Neural cell (in vitro differentiated cells): Measurements from ENCODE around the gene ATP1A4. TPM values are rescaled to one million over a fixed set of nuclear protein-coding genes. Genes with fewer than 3 reads are reported as not detected.

ENCODE experiments used
- H2AFZ ChIP-seq: fragments of 200-600, 300-800 bp; sonication (generic), shearing (Covaris generic); 2 replicates; pipeline ENCODE4 v1.6.0; 2014; ENCODE audit warnings: low read depth, mild to moderate bottlenecking, antibody characterized with exemption, low read length, moderate library complexity
- H3F3A ChIP-seq: fragments of 200-600 bp; shearing (Covaris generic); 2 replicates; pipeline ENCODE4 v1.6.1; 2016; ENCODE audit warnings: mild to moderate bottlenecking, moderate library complexity, mixed read lengths, antibody characterized with exemption, low read length; ENCODE audit not compliant: insufficient read depth, poor library complexity, severe bottlenecking
- H3K27ac ChIP-seq: fragments of 200-600, 300-800 bp; sonication (generic), shearing (Covaris generic); 2 replicates; pipeline ENCODE4 v1.5.1; 2014; ENCODE audit warnings: mild to moderate bottlenecking, low read length, moderate library complexity
- H3K27me3 ChIP-seq: fragments of 300-800, 200-600 bp; sonication (generic), shearing (Covaris generic); 2 replicates; pipeline ENCODE4 v1.6.0; 2014; ENCODE audit warnings: mild to moderate bottlenecking, low read depth, low read length, moderate library complexity; ENCODE audit not compliant: insufficient read depth
- H3K36me3 ChIP-seq: fragments of 300-800, 200-600 bp; sonication (generic), shearing (Covaris generic); 2 replicates; pipeline ENCODE4 v1.5.1; 2014; ENCODE audit warnings: mild to moderate bottlenecking, antibody characterized with exemption, low read length, moderate library complexity; ENCODE audit not compliant: insufficient read depth
- H3K4me2 ChIP-seq: fragments of 300-800, 200-600 bp; sonication (generic), shearing (Covaris generic); 2 replicates; pipeline ENCODE4 v1.6.0; 2014; ENCODE audit warnings: mild to moderate bottlenecking, low read length
- H3K4me3 ChIP-seq: fragments of 300-800, 200-600 bp; sonication (generic), shearing (Covaris generic); 2 replicates; pipeline ENCODE4 v1.5.1; 2014; ENCODE audit warnings: mild to moderate bottlenecking, low read length, moderate library complexity
- H3K79me2 ChIP-seq: fragments of 200-600 bp; shearing (Covaris generic); replicated peaks from 2 replicates; pipeline ENCODE4 v1.6.0; 2014; ENCODE audit warnings: mild to moderate bottlenecking, low read length, moderate library complexity; ENCODE audit not compliant: insufficient read depth
- H3K9ac ChIP-seq: fragments of 300-800, 200-600 bp; sonication (generic), shearing (Covaris generic); 2 replicates; pipeline ENCODE4 v1.6.1; 2016; ENCODE audit warnings: mild to moderate bottlenecking, low read length, mixed read lengths
- H3K9me2 ChIP-seq: fragments of 200-600 bp; shearing (Covaris generic); 2 replicates; pipeline ENCODE4 v1.6.1; 2016; ENCODE audit warnings: mild to moderate bottlenecking, low read length, mixed read lengths; ENCODE audit not compliant: insufficient read depth
- H3K9me3 ChIP-seq: fragments of 200-600, 300-800 bp; sonication (generic), shearing (Covaris generic); 2 replicates; pipeline ENCODE4 v1.6.1; 2016; ENCODE audit warnings: mild to moderate bottlenecking, mixed run types, low read length, moderate library complexity, mixed read lengths
- H4K20me1 ChIP-seq: fragments of 200-600 bp; shearing (Covaris generic); 2 replicates; pipeline ENCODE4 v1.6.1; 2016; ENCODE audit warnings: mild to moderate bottlenecking, mixed run types; ENCODE audit not compliant: insufficient read depth
- EP300 ChIP-seq: fragments of 450-650 bp; conservative IDR thresholded peaks from 2 replicates; pipeline ENCODE4 v1.6.1; 2014; ENCODE audit warnings: antibody characterized with exemption, mild to moderate bottlenecking, moderate library complexity; ENCODE audit not compliant: poor library complexity, severe bottlenecking
- EZH2 ChIP-seq: fragments of 200-600, 300-800 bp; shearing (Covaris generic), sonication (generic); IDR thresholded peaks from 2 replicates; pipeline ENCODE4 v1.6.1; 2014; ENCODE audit warnings: antibody characterized with exemption, low read length, borderline replicate concordance, mild to moderate bottlenecking; ENCODE audit not compliant: insufficient read depth, poor library complexity, severe bottlenecking
- MXI1 ChIP-seq: fragments of 450-650 bp; conservative IDR thresholded peaks from 2 replicates; pipeline ENCODE4 v1.6.1; 2014; ENCODE audit warnings: antibody characterized with exemption, mild to moderate bottlenecking; ENCODE audit not compliant: poor library complexity, severe bottlenecking
- POLR2AphosphoS5 ChIP-seq: IDR thresholded peaks from 2 replicates; pipeline ENCODE4 v1.6.1; 2012
- RAD21 ChIP-seq: fragments of 450-650 bp; conservative IDR thresholded peaks from 2 replicates; pipeline ENCODE4 v1.6.1; 2014; ENCODE audit warnings: antibody characterized with exemption, mild to moderate bottlenecking, moderate library complexity
- SMC3 ChIP-seq: fragments of 450-650 bp; conservative IDR thresholded peaks from 2 replicates; pipeline ENCODE4 v1.6.1; 2014; ENCODE audit warnings: antibody characterized with exemption, mild to moderate bottlenecking, moderate library complexity; ENCODE audit not compliant: poor library complexity
- TAF1 ChIP-seq: IDR thresholded peaks from 2 replicates; pipeline ENCODE4 v1.6.1; 2012; ENCODE audit warnings: low read depth
- polyA plus RNA-seq: library from polyadenylated mRNA; depleted of rRNA; stranded (reverse); fragments of >200 nt; gene quantifications from 2 replicates; pipeline ENCODE4 v1.2.3, GENCODE V29; 2014
- TF ChIP-seq, protein P1 (sequence below): fragments of 450-650 bp; IDR thresholded peaks from 2 replicates; pipeline ENCODE4 v1.5.1; 2014; ENCODE audit warnings: antibody characterized with exemption, mild to moderate bottlenecking, moderate library complexity; ENCODE audit not compliant: poor library complexity, severe bottlenecking
- TF ChIP-seq, protein P2 (sequence below): IDR thresholded peaks from 2 replicates; pipeline ENCODE4 v1.6.1; 2012; ENCODE audit warnings: borderline replicate concordance

The ATP1A4 gene
- polyA plus RNA-seq, 1 donor from 2014 or later: not detected

DNA sequence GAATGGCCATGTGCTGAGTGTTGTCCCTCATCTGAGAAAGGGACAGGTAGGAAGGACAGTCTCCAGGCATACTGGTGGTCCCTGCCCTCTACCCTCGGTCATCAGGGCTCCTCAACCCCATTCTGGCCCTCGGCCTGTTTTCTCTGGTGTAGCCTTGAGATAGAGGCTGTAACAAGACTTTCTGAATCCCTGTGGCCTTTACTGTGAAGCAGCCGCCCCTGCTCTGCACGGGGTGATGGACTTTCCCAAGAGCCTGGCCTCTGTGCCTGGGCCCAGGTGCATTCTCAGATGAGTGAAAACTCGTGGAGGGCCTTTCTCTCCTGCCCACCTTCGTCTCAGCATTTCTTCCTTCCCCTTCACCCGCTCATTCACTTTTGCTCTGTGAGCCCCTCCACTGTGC lies 36.0 kb downstream of the ATP1A4 start:
- Histone ChIP-seq H3K36me3 (no peaks in the 10 kb centered on the region), H3K9ac (no peak overlapping the region), H3K4me2 (no peak overlapping the region), H3K79me2 (no peaks in the 10 kb centered on the region), H2AFZ (no peak overlapping the region), H4K20me1 (no peaks in the 10 kb centered on the region), H3K9me3 (no peaks in the 10 kb centered on the region), H3K27me3 (no peaks in the 10 kb centered on the region), H3K4me3 (no peak overlapping the region), H3K9me2 (no peaks in the 10 kb centered on the region), H3F3A (no peaks in the 10 kb centered on the region), H3K27ac (no peak overlapping the region)
- TF ChIP-seq, protein P1, sequence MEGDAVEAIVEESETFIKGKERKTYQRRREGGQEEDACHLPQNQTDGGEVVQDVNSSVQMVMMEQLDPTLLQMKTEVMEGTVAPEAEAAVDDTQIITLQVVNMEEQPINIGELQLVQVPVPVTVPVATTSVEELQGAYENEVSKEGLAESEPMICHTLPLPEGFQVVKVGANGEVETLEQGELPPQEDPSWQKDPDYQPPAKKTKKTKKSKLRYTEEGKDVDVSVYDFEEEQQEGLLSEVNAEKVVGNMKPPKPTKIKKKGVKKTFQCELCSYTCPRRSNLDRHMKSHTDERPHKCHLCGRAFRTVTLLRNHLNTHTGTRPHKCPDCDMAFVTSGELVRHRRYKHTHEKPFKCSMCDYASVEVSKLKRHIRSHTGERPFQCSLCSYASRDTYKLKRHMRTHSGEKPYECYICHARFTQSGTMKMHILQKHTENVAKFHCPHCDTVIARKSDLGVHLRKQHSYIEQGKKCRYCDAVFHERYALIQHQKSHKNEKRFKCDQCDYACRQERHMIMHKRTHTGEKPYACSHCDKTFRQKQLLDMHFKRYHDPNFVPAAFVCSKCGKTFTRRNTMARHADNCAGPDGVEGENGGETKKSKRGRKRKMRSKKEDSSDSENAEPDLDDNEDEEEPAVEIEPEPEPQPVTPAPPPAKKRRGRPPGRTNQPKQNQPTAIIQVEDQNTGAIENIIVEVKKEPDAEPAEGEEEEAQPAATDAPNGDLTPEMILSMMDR: no peak
- TF ChIP-seq RAD21: no peak
- TF ChIP-seq EP300: no peak
- no peak for TF ChIP-seq MXI1
- no peak for TF ChIP-seq POLR2AphosphoS5
- no peak for TF ChIP-seq TAF1
- TF ChIP-seq SMC3: no peak
- TF ChIP-seq, protein P2, sequence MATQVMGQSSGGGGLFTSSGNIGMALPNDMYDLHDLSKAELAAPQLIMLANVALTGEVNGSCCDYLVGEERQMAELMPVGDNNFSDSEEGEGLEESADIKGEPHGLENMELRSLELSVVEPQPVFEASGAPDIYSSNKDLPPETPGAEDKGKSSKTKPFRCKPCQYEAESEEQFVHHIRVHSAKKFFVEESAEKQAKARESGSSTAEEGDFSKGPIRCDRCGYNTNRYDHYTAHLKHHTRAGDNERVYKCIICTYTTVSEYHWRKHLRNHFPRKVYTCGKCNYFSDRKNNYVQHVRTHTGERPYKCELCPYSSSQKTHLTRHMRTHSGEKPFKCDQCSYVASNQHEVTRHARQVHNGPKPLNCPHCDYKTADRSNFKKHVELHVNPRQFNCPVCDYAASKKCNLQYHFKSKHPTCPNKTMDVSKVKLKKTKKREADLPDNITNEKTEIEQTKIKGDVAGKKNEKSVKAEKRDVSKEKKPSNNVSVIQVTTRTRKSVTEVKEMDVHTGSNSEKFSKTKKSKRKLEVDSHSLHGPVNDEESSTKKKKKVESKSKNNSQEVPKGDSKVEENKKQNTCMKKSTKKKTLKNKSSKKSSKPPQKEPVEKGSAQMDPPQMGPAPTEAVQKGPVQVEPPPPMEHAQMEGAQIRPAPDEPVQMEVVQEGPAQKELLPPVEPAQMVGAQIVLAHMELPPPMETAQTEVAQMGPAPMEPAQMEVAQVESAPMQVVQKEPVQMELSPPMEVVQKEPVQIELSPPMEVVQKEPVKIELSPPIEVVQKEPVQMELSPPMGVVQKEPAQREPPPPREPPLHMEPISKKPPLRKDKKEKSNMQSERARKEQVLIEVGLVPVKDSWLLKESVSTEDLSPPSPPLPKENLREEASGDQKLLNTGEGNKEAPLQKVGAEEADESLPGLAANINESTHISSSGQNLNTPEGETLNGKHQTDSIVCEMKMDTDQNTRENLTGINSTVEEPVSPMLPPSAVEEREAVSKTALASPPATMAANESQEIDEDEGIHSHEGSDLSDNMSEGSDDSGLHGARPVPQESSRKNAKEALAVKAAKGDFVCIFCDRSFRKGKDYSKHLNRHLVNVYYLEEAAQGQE: no peak
- no peak for TF ChIP-seq EZH2

DNA sequence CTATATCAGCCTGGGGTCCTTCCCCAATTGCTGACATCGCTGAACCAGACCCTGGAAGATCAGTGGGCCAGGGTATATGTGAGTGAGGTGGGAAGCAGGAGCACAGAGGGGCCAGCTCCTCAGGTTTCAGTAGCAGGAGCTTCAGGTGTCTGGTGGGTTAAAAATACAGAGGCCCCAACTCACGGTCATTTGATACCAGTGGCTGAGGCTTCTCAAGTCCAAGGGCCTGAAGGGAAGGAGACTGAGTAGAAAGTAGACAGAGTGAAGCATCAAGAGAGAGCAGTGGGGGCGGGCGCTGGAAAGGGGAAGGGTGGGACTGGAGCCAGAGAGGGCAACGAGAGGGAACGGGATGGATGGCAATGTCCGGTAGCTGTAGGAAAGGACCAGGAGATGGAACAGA lies 36.9 kb downstream of the ATP1A4 start:
- no peaks in the 10 kb centered on the region for H4K20me1 ChIP-seq
- no peak overlapping the region for H3K9ac ChIP-seq
- no peaks in the 10 kb centered on the region for H3K36me3 ChIP-seq
- H3K4me3 ChIP-seq: no peak overlapping the region
- H3K9me2 ChIP-seq: no peaks in the 10 kb centered on the region
- H3F3A ChIP-seq: no peaks in the 10 kb centered on the region
- H3K27ac ChIP-seq: no peak overlapping the region
- H3K27me3 ChIP-seq: no peaks in the 10 kb centered on the region
- no peak for TF ChIP-seq TAF1
- TF ChIP-seq, protein P1: no peak
- TF ChIP-seq MXI1: no peak
- TF ChIP-seq EP300: no peak
- TF ChIP-seq RAD21: no peak
- no peak for TF ChIP-seq POLR2AphosphoS5
- no peak for TF ChIP-seq EZH2
- no peak overlapping the region for H3K4me2 ChIP-seq
- H3K79me2 ChIP-seq: no peaks in the 10 kb centered on the region
- H3K9me3 ChIP-seq: no peaks in the 10 kb centered on the region
- H2AFZ ChIP-seq: no peak overlapping the region
